GM12878 (cell line): ENCODE data around the gene THOC6. TPM values are rescaled to one million over a fixed set of nuclear protein-coding genes. Genes with fewer than 3 reads are reported as not detected.

Experiments
- ATAC-seq: fragments of 200-7000 bp; cut with Tn5 transposase; 3 replicates; pipeline ENCODE4 v1.9.1; 2020; ENCODE audit warnings: mild to moderate bottlenecking, moderate library complexity
- BruUV-seq: library from RNA; stranded (reverse); fragments of 400-500 nt; replicated peaks from 2 replicates; lab custom pipeline; 2021; lab: Mats Ljungman, UMichigan
- CTCF ChIA-PET: fragments of 300-600 bp; sonication (Branson Sonifier 250); formaldehyde crosslinking; extraction: SDS; loops from one replicate; lab custom pipeline; 2021; ENCODE audit warnings: inconsistent platforms; lab: Yijun Ruan, JAX
- POLR2A ChIA-PET: fragments of 350-600 bp; formaldehyde crosslinking; extraction: SDS; loops from one replicate; lab custom pipeline; 2021; ENCODE audit warnings: inconsistent platforms; lab: Charles Lee
- RAD21 ChIA-PET: fragments of 300-600 bp; sonication (Branson Sonifier 250); formaldehyde crosslinking; loops from one replicate; lab custom pipeline; 2023; ENCODE audit warnings: antibody characterized with exemption; ENCODE audit not compliant: unreplicated experiment; lab: Charles Lee
- SMC1A ChIA-PET: fragments of 300-600 bp; sonication (Branson Sonifier 250); formaldehyde crosslinking; loops from one replicate; lab custom pipeline; 2023; ENCODE audit not compliant: unreplicated experiment, uncharacterized antibody; lab: Charles Lee
- DNase-seq: peaks from one replicate; pipeline ENCODE4 v3.0.0-alpha.2; 2011; ENCODE audit warnings: low read depth, low spot score
- FAIRE-seq: peaks from 3 replicates; lab custom pipeline; 2011; peaks lifted over from hg19 to GRCh38; lab: Jason Lieb, UNC
- H2AFZ ChIP-seq: 2 replicates; pipeline ENCODE4 v1.6.0; 2011; ENCODE audit warnings: low read depth, low read length, control low read depth; ENCODE audit not compliant: control insufficient read depth
- H3K27ac ChIP-seq: 2 replicates; pipeline ENCODE4 v1.5.1; 2011; ENCODE audit warnings: control low read depth; ENCODE audit not compliant: control insufficient read depth, insufficient read depth
- H3K27me3 ChIP-seq, 2 experiments: replicated peaks in 1 of 2; 2 replicates each; pipeline versions ENCODE4 v1.6.0 to v1.6.1; 2011; ENCODE audit warnings: low read length in 1 of 2; ENCODE audit not compliant: control insufficient read depth in 2 of 2, insufficient read depth in 2 of 2
- H3K36me3 ChIP-seq, 2 experiments: 2 replicates each; pipeline ENCODE4 v1.5.1; 2011; ENCODE audit warnings: low read length in 1 of 2; ENCODE audit not compliant: control insufficient read depth in 2 of 2, insufficient read depth in 2 of 2
- H3K4me1 ChIP-seq: 2 replicates; pipeline ENCODE4 v1.6.1; 2011; ENCODE audit warnings: mild to moderate bottlenecking, low read length, moderate library complexity, mixed read lengths; ENCODE audit not compliant: control insufficient read depth, insufficient read depth
- H3K4me2 ChIP-seq: 2 replicates; pipeline ENCODE4 v1.6.0; 2011; ENCODE audit warnings: control low read depth; ENCODE audit not compliant: control insufficient read depth, insufficient read depth
- H3K4me3 ChIP-seq: fragments of 200-600 bp; sonication (generic); 2 replicates; pipeline ENCODE4 v1.5.1; 2016
- H3K79me2 ChIP-seq: 2 replicates; pipeline ENCODE4 v1.6.0; 2011; ENCODE audit warnings: low read length; ENCODE audit not compliant: control insufficient read depth, insufficient read depth
- H3K9ac ChIP-seq: 2 replicates; pipeline ENCODE4 v1.8.0; 2011; ENCODE audit warnings: low read length, control low read depth, mixed read lengths; ENCODE audit not compliant: control insufficient read depth, insufficient read depth
- H3K9me3 ChIP-seq: replicated peaks from 3 replicates; pipeline ENCODE4 v1.5.1; 2011; ENCODE audit warnings: mild to moderate bottlenecking, low read length; ENCODE audit not compliant: control insufficient read depth, insufficient read depth
- H4K20me1 ChIP-seq: 2 replicates; pipeline ENCODE4 v1.6.0; 2011; ENCODE audit not compliant: control insufficient read depth, insufficient read depth
- EED ChIP-seq: sonication (generic); IDR thresholded peaks from 2 replicates; pipeline ENCODE4 v1.6.1; 2016; ENCODE audit warnings: antibody characterized with exemption, low read depth
- HCFC1 ChIP-seq: fragments of 150-350 bp; IDR thresholded peaks from 2 replicates; pipeline ENCODE4 v1.6.1; 2014; ENCODE audit warnings: low read length
- PML ChIP-seq: IDR thresholded peaks from 2 replicates; pipeline ENCODE4 v1.6.1; 2012; ENCODE audit warnings: low read length, inconsistent platforms
- TBL1XR1 ChIP-seq: IDR thresholded peaks from 2 replicates; pipeline ENCODE4 v1.6.1; 2012; ENCODE audit warnings: low read depth, low read length, improper control_type of control experiment
- WGBS: methylation state at CpG from one replicate; pipeline ENCODE4 v1.1.6; 2016; ENCODE audit warnings: low lambda C conversion rate; ENCODE audit not compliant: insufficient replicate concordance, insufficient coverage; ENCODE audit errors: missing lambda C conversion rate; 5-methylcytosine and 5-hydroxymethylcytosine counted together
- in situ Hi-C: fragments of 300-500 bp; cut with MboI; formaldehyde crosslinking; loops from 9 replicates; pipeline ENCODE4 v1.14.3; 2018; ENCODE audit warnings: mixed read lengths
- intact Hi-C: fragments of 100-400 bp; cut with micrococcal nuclease; formaldehyde crosslinking; loops from one replicate; pipeline ENCODE4 v1.14.2; 2022; ENCODE audit not compliant: unreplicated experiment
- polyA plus RNA-seq, 11 experiments: library from polyadenylated mRNA; depleted of rRNA in 4 of 11; unstranded in 6 of 11; stranded (reverse) in 5 of 11; fragments of >200 nt; fragmentation: Nextera tagmentation in 4 of 11; fragmentation: Illumina TruSeq in 1 of 11; extraction: Ambion mirVana in 4 of 11; extraction: Trizol in 1 of 11; gene quantifications; 1 replicate in 1 of 11; 2 replicates in 10 of 11; pipeline versions ENCODE4 v1.2.1 to v1.2.3, GENCODE V29; 2011 to 2016; ENCODE audit warnings: inconsistent platforms in 2 of 11, missing spikeins in 2 of 11, low read depth in 1 of 11
- total RNA-seq, 4 experiments: library from RNA; depleted of rRNA in 3 of 4; stranded (reverse); fragments of >200 nt in 3 of 4; fragmentation: Illumina TruSeq in 1 of 4; extraction: Trizol in 1 of 4; gene quantifications; 2 replicates each; pipeline versions ENCODE4 v1.2.1 to v1.2.3, GENCODE V29; 2013 to 2021
- TF ChIP-seq, protein P1 (sequence below): IDR thresholded peaks from 2 replicates; pipeline ENCODE4 v1.6.1; 2011; ENCODE audit warnings: borderline replicate concordance, low read depth, mild to moderate bottlenecking, moderate library complexity, mixed read lengths, low read length; ENCODE audit not compliant: insufficient read depth; ENCODE audit errors: extremely low read length

The THOC6 gene
- total and polyA plus RNA-seq, 10 of the 15 experiments (the other 5 are each of a cell fraction or from before 2014, with no cell fraction given) = 1.0 to 54.4 (median 27.9) TPM

DNA sequence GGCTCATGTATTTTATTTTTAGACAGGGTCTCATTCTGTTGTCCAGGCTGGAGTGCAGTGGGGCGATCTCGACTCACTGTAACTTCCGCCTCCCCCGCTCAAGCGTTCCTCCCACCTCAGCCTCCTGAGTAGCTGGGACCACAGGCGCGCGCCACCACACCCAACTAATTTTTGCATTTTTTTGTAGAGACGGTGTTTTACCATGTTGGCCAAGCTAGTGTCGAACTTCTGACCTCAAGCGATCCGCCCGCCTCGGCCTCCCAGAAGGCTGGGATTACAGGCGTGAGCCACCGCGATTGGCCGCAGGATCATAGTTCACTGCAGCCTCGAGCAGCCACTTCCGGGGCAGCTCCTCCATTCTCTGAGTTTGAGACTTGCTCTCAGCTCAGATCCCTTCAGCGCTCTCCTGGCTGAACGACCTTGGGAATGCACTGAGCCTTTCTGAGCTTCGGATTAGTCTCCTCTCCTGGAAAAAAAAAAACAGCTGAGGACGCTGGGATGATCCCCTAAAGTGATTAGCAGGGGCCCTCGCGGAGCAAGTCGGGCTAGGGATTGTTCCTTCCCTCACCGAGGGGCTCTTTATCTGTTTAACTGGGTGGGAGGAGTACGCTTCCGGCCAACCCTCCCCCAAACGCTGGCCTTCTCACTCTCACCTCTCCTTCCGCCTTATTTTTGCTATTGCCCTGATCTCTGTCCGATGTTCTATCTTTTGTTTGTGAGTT lies 42.5 kb upstream of the THOC6 start:
- H3K4me2 ChIP-seq = peak overlapping the region; percentile 77
- intact Hi-C loops = loop anchor here (5.0 kb wide), 2 partner anchors 54 to 74 kb away; no protein-coding TSS in a partner anchor
- no TSS peak for BruUV-seq
- WGBS = 82% methylated on average over 33 of the region's 33 CpGs
- ChIA-PET SMC1A (interaction anchor here (0.5 kb wide), 1 partner anchor 71 kb away, joined by 4 read pairs; no protein-coding TSS in a partner anchor), CTCF (interaction anchor here (1.1 to 2.3 kb wide), 11 partner anchors 10 to 98 kb away, joined by 3 to 13 read pairs (median 5); partner anchors contain the start of genes FLYWCH2 and PAQR4), POLR2A (interaction anchor here (0.7 to 2.9 kb wide), 3 partner anchors 9 to 151 kb away, joined by 3 to 18 read pairs (median 4); partner anchors contain the start of genes PAQR4 and ZG16B), RAD21 (interaction anchor here (0.9 to 2.4 kb wide), 3 partner anchors 11 to 54 kb away, joined by 3 to 6 read pairs (median 4); partner anchors contain the start of genes KREMEN2 and PAQR4)
- H3K27ac ChIP-seq = peak overlapping the region; percentile 88; the same call in 1 of the 2 replicates
- DNase-seq (no peak), FAIRE-seq (no peak), ATAC-seq (no peak)
- H3K36me3 ChIP-seq = peaks cover 0 to 1% of the 10 kb centered on the region in 2 experiments; a peak in 1 of 4 replicates
- no peak overlapping the region for H2AFZ ChIP-seq
- peak overlapping the region; percentile 93 for H3K9ac ChIP-seq
- H4K20me1 ChIP-seq = no peaks in the 10 kb centered on the region
- H3K4me3 ChIP-seq = peak overlapping the region; percentile 74
- no peaks in the 10 kb centered on the region for H3K9me3 ChIP-seq
- H3K27me3 ChIP-seq = no peaks in the 10 kb centered on the region
- peaks cover 7% of the 10 kb centered on the region for H3K4me1 ChIP-seq
- H3K79me2 ChIP-seq = peaks cover 11% of the 10 kb centered on the region
- no peak for TF ChIP-seq TBL1XR1
- no peak for TF ChIP-seq PML
- TF ChIP-seq, protein P1, sequence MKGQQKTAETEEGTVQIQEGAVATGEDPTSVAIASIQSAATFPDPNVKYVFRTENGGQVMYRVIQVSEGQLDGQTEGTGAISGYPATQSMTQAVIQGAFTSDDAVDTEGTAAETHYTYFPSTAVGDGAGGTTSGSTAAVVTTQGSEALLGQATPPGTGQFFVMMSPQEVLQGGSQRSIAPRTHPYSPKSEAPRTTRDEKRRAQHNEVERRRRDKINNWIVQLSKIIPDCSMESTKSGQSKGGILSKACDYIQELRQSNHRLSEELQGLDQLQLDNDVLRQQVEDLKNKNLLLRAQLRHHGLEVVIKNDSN = no peak
- TF ChIP-seq HCFC1 = no peak
- TF ChIP-seq EED = no peak
- in situ Hi-C loops = no loop called here
